GM18498 (cell line): ENCODE measurements around the gene PTTG1IP.
A peak's percentile ranks its signal among the peaks of the same experiment; 100 is the strongest.
"Not testable (repeated sequence)": the region's sequence is repeated elsewhere in the genome, so short reads cannot be mapped to it uniquely, and the experiment has no call there.

ENCODE experiments used
- ATAC-seq: cut with Tn5 transposase; IDR thresholded peaks from one replicate; pipeline ENCODE4 v1.9.1; 2021; ENCODE audit warnings: mild to moderate bottlenecking, moderate library complexity; ENCODE audit not compliant: unreplicated experiment

The PTTG1IP gene

GRCh38 chr21:44886113-44887075 lies 12.9 kb upstream of the PTTG1IP start:
- ATAC-seq, result no peak

- no peak for ATAC-seq
Observed at GRCh38 chr21:44885615-44886014, 12.1 kb upstream of the PTTG1IP start.

GRCh38 chr21:44884097-44884496 lies 10.6 kb upstream of the PTTG1IP start:
- ATAC-seq, result no peak

GRCh38 chr21:44883250-44883649 lies 9.8 kb upstream of the PTTG1IP start:
- no peak for ATAC-seq

GRCh38 chr21:44881198-44881872 lies 7.8 kb upstream of the PTTG1IP start:
- no peak for ATAC-seq

GRCh38 chr21:44880405-44881197 lies 7.1 kb upstream of the PTTG1IP start:
- ATAC-seq, result no peak

- ATAC-seq, result not testable (repeated sequence)
Observed at GRCh38 chr21:44879238-44879637, 5.7 kb upstream of the PTTG1IP start.

- no peak for ATAC-seq
Observed at GRCh38 chr21:44878053-44878982, 4.8 kb upstream of the PTTG1IP start.

GRCh38 chr21:44876849-44877575 lies 3.5 kb upstream of the PTTG1IP start:
- ATAC-seq, result no peak

GRCh38 chr21:44875316-44875700 lies 1.8 kb upstream of the PTTG1IP start:
- no peak for ATAC-seq

- no peak for ATAC-seq
Observed at GRCh38 chr21:44874497-44875315, 1.2 kb upstream of the PTTG1IP start.

GRCh38 chr21:44874240-44874496 lies 678 bp upstream of the PTTG1IP start:
- no peak for ATAC-seq

- ATAC-seq, result peak; percentile 5
Observed at GRCh38 chr21:44872649-44873355, 688 bp downstream of the PTTG1IP start.

- ATAC-seq, result no peak
Observed at GRCh38 chr21:44872323-44872648, 1.2 kb downstream of the PTTG1IP start.

- ATAC-seq, result no peak
Observed at GRCh38 chr21:44871576-44872269, 1.8 kb downstream of the PTTG1IP start.

GRCh38 chr21:44870748-44871495 lies 2.6 kb downstream of the PTTG1IP start:
- no peak for ATAC-seq
